GM18517 (cell line): ENCODE data around the gene PEF1.
"Not testable (repeated sequence)": the region's sequence is repeated elsewhere in the genome, so short reads cannot be mapped to it uniquely, and the experiment has no call there.

ENCODE experiments used
- ATAC-seq: cut with Tn5 transposase; IDR thresholded peaks from one replicate; pipeline ENCODE4 v1.9.1; 2021; ENCODE audit warnings: mild to moderate bottlenecking, moderate library complexity; ENCODE audit not compliant: unreplicated experiment

Gene PEF1

DNA sequence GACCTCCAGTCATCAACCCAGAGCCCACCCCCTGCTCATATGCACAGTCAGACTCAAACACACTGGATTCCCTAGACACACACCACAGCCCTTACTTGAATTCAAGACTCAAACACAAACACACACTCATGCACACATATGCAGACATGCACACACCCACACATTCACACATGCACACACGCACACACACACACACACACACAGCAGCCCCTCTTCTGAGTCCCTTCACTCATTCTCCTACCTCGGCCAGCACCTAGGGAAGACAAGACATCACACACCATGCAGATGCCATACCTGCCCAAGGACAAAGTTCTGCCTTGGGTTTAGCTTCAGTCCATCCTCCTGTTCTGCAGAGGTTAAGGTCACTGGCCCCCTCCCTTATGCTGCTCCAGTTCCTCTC is 28.7 kb downstream of the PEF1 start:
- no peak for ATAC-seq

DNA sequence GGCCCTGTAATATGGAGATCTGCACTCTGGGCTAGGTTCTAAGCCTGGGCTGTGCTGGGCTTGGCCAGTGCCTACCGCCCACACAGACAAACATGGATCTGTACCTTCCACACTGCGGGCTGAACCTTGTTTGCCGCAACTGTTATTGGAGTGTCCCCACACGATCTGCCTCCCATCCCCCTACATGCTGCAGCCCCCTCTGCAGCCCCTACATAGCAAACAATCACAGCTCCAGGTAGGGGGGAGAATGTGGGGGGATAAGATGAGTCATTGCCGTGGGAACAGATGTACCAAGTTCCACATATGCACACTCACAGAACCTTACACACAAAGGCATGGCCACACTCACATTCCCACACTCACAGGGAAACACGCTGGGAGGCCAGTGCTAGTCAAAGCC is 29.3 kb downstream of the PEF1 start:
- ATAC-seq: no peak

DNA sequence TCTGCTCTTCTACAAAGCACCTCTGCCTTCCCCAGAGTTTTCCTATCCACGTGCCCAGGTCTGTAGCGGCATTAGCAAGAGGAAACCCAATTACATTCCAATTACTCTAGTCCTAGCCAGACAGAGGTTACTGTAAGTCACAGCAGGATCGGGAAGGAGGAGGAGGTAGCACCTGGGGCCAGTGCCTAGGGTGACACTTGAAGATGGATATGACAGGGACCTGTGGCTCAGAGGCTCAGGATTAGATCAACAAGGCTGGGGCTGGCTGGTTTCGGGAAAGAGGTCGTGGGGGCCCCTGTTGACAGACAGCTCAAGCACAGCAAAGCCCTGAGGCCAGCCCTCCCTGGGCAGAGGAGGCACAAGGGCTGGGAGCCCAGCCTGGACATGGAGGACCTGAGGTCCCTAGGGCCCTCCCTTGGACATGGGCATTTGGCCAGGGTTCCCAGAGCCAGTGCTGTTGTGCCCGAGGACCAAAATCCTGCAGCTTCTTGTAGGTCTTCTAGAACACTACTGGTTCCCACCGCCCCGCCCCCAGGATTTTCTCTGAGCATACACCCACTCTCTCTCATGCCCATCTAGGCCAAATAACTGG is 30.2 kb downstream of the PEF1 start:
- ATAC-seq: no peak

DNA sequence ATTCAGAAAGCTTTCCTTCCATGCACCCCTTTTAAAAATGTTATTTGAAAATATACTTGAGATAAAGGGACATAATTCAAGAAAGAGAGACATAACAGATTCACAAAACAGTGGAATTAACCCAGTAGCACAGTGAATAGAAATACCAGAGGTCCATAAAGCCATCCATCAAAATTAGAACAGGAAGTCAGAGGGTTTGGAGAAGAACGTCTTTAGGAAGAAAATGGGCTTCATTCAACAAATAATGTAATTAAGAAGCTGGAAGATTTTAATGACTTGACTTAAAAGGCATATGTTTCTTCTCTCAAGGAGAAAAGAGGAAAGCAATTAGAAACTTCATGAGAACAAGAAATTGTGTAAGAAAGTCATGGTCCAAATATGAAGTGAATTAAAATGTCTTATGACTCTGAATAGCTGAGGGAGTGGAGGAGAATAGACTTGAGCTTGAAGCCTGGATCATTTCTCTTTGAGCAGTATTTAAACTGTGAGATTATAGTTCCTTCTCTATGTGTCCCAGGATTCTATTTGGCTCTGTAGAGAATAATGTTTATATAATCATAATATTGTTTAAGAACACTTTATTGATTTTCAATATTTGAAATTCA is 35.1 kb downstream of the PEF1 start:
- ATAC-seq: no peak

DNA sequence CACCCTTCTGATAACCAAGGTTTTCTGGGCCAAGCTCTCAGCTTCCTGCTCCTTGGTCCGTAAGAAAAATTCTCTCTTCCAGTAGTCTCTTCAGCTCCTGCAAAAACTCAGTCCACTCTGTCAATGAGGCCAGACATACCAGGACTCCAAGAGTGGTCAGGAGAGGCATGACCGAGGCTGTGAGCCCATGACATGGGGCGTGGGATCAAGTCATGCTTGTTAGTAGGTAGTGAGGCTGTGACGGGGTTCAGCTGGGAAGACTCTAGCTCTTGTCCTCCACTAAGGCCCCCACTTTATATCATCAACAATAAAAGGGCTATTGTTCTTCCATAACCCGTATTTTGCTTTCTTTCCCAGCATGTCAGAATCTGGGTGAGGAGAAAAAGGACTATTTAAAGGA is 37.3 kb downstream of the PEF1 start:
- ATAC-seq: no peak

DNA sequence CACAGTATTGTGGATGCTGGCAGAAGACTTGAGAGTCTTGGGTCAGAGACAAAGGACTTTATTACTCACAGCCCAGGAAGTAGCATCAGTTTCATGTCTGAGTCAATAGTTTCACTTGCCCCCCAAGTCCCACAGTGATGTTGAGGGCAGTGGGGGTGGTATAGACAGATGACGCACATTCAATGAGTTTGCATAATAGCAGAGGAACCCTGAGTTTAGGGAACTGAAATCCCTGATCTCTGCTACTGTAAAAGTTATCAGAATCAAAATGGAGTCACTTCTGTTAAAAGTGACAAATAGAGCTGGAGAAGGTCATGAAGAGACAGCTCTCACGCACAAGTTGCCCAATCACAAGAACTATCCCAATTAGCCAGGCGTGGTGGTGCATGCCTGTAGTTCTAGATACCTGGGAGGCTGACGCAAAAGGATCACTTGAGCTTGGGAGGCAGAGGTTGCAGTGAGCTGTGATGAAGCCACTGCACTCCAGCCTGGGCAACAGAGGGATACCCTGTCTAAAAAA is 38.7 kb downstream of the PEF1 start:
- peak; percentile 95 for ATAC-seq

DNA sequence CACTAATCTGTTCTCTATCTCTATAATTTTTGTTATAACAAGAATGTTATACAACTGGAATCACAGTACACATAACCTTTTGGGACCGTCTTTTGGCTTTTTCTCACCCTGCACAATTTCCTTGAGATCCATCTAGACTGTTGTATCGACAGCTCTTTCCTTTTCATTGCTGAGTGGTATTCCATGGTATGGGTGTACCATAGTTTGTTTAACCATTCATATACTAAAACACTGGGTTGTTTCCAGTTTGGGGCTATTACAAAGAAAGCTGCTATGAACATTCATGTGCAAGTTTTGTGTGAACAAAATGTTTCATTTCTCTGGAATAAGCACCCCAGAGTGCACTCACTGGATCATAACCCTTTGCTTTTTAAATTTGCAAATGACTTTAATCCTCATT is 42.6 kb downstream of the PEF1 start:
- ATAC-seq: no peak

DNA sequence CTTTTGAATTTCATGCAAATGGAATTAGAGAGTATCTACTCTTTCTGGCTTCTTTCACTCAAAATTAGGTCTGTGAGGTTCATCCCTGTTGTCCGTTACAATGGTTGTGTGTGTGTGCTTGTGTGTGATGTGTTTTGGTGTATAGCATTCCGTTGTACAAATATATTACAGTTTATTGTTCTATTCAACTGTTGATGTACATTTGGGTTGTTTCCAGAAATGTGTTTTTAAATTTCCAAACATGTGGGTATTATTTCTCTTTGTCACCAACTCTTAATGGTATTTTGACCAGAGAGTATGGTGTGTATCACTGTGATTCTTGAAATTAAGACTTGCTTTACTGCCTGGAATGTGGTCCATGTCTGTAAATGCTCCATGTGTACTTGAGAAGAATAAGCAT is 44.0 kb downstream of the PEF1 start:
- no peak for ATAC-seq

DNA sequence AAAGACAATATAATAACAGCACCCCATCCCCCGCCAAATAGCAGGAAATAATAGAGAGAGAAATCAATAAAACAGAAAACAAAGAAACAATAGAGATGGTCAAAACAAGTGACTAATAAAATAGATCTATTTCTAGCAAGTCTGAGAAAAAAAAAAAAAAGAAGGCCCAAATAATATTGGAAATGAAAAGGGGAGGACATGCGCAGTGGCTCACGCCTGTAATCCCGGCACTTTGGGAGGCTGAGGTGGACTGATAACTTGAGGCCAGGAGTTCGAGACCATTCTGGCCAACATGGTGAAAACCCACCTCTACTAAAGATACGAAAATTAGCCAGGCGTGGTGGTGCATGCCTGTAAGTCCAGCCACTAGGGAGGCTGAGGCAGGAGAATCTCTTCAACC is 45.7 kb downstream of the PEF1 start:
- no peak for ATAC-seq

DNA sequence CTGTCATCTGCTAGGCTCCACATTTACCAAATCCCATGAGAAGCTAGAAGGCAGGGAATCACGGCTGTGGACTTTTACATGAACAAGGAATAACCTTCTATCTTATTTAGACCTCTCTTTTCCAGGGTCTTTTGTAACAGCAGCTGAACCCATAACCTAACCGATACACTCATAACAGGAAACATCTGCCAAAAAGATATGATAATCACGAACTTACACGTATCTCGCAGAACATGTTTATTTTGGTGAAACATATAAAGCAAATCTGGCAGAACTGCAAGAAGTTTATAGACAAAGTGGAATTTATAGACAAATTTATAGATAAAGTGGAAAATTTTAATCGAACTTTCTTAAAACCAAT is 48.0 kb downstream of the PEF1 start:
- no peak for ATAC-seq

DNA sequence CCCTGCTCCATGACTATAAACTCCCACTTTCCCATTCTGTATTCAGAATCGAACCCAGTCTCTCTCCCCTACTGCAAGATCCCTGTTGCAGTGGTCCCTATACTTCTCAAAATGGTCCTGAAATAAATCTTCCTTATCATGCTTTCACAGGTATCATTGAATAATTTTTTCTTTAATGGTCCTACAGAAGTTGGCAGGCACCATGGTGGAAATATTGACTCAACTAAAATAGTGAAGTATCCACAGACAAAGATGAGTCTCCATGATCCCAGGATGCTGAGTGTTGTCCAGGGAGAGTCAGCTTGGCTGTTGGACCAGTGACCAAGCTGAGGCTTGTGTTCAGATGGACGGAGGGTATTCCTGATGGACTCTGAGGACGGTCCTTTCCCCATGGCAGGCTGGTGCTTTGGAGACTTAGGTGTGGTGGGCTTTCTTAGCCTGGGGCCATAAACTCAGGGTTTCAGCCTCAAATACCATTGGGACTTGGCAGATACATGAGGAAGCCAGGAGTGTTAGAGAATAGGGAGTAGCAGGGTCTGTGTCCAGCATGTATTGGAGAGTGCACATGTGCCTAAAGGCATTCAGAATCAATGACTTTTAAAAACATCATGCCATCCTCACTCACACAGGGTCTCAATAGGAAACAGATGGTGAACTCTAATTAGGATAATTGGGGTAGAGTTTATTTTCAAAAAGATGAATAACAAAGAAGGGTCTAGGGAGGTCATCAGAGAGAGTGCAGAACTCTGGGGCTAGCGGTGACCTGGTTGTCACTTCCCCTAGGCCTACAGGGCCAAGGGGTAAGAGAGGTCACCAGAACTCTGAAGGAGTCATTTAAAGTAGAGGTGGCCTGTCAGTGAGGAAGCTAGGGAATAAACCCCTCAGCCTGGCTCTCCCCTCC is 48.6 kb downstream of the PEF1 start:
- no peak for ATAC-seq

DNA sequence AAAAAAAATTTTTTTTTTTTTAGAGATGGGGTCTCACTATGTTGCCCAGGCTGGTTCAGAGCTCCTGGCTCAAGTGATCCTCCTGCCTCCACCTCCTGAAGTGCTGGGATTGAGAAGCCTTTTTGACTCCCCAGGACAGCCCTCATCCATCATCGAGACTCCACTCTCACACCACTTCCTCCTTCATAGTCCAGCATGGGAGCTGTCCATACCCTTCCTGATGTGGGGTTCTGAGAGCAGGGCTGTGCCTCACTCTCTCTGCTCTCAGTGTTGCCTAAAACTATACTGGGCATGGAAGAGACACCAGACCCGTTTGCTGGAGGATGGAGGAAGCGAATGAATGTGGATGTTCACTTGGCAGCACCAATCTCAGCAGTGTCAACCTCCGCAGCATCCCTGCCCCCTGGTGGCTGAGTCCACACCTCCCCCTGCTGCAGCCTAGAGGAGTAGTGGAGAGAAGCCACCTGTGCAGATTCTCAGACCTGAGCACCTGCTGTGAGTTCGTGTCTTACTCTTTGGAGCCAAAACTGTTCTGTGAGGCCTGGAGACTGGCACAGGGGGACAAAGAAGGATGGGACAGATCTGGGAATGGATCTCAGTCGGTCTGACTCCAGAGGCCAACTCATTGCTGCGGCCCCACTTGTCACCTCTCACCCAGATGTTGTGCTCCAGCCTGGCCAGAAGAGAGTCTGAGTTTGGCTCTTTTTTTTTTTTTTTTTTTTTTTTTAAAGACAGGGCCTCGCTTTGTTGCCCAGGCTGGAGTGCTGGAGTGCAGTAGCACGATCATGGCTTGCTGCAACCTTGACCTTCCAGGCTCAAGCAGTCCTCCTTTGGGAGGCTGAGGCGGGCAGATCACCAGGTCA is 50.7 kb downstream of the PEF1 start:
- ATAC-seq: no peak

DNA sequence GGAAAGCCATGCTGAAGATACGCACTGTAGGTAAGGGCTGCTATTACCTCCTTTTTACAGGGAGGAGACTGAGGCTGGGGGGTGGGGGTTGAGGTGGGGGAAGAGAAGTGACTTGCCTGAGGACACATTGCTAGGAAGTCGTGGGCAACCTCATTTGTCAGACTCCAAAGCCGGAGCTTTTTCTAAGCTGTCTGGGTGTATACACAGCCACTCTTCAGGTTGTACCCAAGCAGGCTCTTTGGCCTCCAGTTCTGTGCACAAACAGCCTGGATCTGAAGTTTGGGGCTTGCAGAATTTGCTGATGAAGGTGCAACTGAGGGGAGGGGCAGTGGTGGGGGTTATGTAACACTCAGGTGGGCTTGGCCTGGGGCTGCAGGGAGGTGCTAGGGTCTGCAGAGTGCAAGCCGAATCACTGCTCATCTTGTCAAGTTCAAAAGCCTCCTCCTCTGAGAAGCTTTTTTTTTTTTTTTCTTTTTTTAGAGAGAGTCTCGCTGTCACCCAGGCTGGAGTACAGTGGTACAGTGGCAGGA is 51.5 kb downstream of the PEF1 start:
- ATAC-seq: no peak

DNA sequence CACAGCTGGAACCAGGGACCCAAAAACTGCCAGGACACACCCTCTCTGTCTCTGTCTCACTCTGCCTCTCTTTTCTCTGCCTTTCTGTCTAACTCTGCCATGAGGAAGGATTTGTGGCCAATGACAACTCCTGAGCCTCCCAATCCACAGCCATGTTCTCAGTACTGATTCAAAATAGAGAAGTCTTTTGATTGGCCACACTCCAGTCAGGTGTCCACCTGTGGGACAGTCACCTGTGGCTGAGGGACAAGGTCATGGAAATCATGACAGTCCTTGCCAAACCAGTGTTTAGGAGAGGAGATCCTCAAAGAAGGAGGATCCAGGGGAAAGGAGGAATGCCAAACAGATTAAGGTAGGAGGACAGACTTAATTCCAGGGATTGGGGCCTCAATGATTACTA is 52.5 kb downstream of the PEF1 start:
- no peak for ATAC-seq

DNA sequence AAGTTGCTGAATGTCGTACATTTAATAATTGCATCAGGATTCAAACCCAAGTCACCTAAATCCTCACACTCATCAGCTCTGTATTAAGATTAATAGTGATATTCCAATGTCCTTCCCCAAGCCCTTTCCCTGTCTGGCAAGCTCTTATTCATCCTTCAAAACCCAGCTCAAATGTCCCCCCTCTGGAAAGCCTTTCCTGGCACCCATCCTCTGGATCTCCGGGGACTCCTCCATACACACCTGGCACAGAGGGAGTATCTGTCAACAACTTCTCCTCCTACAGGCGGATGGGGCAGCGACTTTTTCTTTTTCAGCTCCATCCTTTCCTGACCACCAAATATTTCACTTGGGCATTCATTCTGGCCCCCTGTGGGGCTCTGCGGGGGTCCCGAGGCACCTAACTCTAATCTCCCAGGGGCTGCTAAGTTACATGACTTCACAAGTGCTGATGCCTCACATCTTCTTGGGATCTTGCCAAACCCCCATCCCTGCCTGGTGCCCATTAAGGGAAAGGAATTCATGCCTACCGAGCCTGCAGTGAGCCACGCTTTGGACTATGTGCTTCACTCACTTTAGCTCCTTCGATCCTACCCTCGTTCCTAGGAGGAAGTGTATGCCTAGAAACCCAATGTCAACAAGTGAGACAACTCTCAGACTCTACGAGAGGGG is 53.1 kb downstream of the PEF1 start:
- ATAC-seq: no peak

DNA sequence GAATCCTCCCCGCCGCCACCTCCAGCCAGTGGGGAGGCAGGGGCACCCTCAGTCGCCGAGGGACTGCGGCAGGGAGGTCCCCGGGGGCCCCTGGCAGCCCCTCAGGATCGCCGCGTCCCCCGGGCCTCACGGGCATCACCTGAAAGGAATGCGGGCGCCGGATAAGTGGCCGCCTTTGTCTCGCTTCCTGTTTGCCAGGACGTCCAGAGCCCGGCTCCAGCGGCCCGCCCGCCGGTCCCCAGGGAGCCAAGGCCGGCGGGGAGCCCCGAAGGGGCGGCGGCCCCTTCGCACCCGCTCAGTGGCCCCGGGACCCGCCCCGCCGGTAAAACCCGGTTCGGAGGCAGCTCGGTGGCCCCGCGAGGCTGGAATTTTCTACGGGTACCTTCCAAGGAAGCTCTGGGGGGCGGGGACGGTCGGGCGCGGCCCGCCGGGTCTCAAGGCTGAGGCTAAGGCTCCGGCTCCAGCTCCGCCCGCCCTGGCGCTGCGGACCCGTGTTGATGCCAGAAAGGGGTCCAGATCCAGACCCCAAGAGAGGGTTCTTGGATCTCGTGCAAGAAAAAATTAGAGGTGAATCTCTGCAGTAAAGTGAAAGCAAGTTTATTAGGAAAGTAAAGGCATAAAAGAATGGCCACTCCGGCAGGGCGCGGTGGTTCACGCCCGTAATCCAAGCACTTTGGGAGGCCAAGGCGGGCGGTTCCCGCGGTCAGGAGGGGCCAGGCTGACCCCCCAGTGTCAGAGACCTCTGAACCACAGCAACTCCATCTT is 55.7 kb downstream of the PEF1 start:
- ATAC-seq: no peak

DNA sequence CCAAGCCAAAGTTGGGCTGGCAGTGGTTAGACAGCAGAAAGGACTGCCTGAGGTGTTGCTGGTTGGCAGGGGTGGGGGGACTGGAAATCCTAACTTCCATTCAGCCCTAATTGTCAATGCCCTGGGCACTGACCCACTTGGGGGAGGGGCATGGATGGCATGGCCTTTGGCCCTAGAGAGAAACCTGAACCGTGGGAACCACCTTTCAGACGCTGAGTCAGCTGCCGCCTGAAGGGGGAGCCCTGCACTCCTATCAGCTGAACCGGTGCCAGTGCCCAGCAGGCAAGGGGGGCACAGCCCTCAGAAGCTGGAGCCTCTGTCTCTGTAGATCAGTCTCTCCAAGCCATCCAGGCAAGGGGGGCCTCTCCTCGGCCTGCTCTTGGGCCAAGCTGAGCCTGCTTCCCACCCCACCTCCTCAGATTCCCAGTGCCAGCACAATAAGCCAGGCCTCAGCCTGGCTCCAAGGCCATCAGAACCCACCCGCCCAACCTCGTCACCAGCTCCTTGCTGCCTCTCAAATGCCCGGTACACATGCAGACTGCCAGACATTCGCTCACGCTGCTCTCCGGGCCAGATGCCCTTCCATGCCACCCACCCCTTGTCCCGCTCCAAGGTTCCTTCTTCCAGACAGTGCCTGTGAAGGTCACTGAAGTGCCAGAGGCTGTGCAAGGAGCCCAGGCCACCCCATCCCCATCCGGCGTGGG is 56.8 kb downstream of the PEF1 start:
- ATAC-seq: no peak

DNA sequence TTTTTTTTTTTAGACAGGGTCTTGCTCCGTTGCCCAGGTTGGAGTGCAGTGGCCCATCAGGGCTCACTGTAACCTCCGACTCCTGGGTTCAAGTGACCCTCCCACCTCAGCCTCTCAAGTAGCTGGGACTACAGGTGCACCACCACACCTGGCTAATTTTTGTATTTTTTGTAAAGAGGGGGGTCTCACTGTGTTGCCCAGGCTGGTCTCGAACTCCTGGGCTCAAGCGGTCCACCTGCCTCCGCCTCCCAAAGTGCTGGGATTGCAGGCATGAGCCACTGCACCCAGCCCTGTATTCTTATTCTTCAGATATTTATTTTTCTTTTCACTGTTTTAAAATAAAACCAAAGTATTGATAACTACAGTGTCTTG is 57.4 kb downstream of the PEF1 start:
- not testable (repeated sequence) for ATAC-seq
